SH-SY5Y (cell line): ENCODE results near the gene CHRNA3.

Experiments
- GATA2 ChIP-seq: IDR thresholded peaks from 2 replicates; pipeline ENCODE4 v1.6.1; 2011; ENCODE audit warnings: mild to moderate bottlenecking, low read depth, low read length
- GATA3 ChIP-seq: IDR thresholded peaks from 2 replicates; pipeline ENCODE4 v1.6.1; 2011; ENCODE audit warnings: low read depth, mild to moderate bottlenecking, low read length, moderate library complexity

DNA sequence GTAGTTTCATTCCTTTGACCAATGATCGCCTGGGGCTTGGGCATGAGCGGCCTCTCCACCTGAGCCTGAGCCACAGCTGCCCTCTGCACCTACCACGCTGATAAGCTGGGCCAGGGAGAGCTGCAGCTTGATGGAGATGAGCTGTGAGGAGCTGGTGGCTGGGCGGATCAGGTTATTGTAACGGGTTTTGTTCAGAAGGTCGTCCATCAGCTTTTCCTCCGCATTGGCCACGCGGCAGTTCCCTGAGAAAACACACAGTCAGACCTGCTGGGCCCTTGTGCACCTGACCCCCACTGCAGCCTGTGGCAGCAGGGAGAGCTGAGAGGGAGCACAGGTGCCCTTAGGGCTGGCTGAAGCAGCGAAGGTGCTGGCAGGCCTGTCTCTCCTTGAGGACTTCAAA lies 14.6 kb upstream of the CHRNA3 start:
- TF ChIP-seq GATA2 = no peak
- no peak for TF ChIP-seq GATA3
